ENCODE data around the gene FBN2.

The FBN2 gene

GRCh38 chr5:128441941-128442350 is 96.1 kb downstream of the FBN2 start:
- H3K4me3 ChIP-seq (IDR thresholded peaks at IDR 0.05; ENCODE audit: insufficient read depth, low read depth, low read length) = no peak overlapping the region
- no peaks in the 10 kb centered on the region for H3K79me2 ChIP-seq (ENCODE audit: insufficient read depth, low read depth)
- H3K36me3 ChIP-seq (ENCODE audit: insufficient read depth) = no peaks in the 10 kb centered on the region
- no peaks in the 10 kb centered on the region for H3K27me3 ChIP-seq (ENCODE audit: insufficient read depth, low read depth)
- H3K4me2 ChIP-seq = no peak overlapping the region
- no peak for TF ChIP-seq CTCF (conservative IDR thresholded peaks at IDR 0.05; ENCODE audit: low read depth, low read length)
- H4K20me1 ChIP-seq (ENCODE audit: insufficient read depth) = no peaks in the 10 kb centered on the region
- H2AFZ ChIP-seq (ENCODE audit: low read depth) = no peak overlapping the region
- no peaks in the 10 kb centered on the region for H3K4me1 ChIP-seq (ENCODE audit: low read depth, poor library complexity, severe bottlenecking)
- H3K27ac ChIP-seq = no peak overlapping the region
- H3K9ac ChIP-seq = no peak overlapping the region

GRCh38 chr5:128441165-128441564 is 96.9 kb downstream of the FBN2 start:
- H4K20me1 ChIP-seq (ENCODE audit: insufficient read depth) = no peaks in the 10 kb centered on the region
- H3K9ac ChIP-seq = no peak overlapping the region
- H3K27me3 ChIP-seq (ENCODE audit: insufficient read depth, low read depth) = no peaks in the 10 kb centered on the region
- no peaks in the 10 kb centered on the region for H3K79me2 ChIP-seq (ENCODE audit: insufficient read depth, low read depth)
- H2AFZ ChIP-seq (ENCODE audit: low read depth) = no peak overlapping the region
- H3K36me3 ChIP-seq (ENCODE audit: insufficient read depth) = no peaks in the 10 kb centered on the region
- no peaks in the 10 kb centered on the region for H3K4me1 ChIP-seq (ENCODE audit: low read depth, poor library complexity, severe bottlenecking)
- H3K4me3 ChIP-seq (IDR thresholded peaks at IDR 0.05; ENCODE audit: insufficient read depth, low read depth, low read length) = no peak overlapping the region
- no peak for TF ChIP-seq CTCF (conservative IDR thresholded peaks at IDR 0.05; ENCODE audit: low read depth, low read length)
- no peak overlapping the region for H3K27ac ChIP-seq
- H3K4me2 ChIP-seq = no peak overlapping the region

GRCh38 chr5:128436749-128437188 is 101.3 kb downstream of the FBN2 start:
- no peaks in the 10 kb centered on the region for H3K79me2 ChIP-seq (ENCODE audit: insufficient read depth, low read depth)
- no peak overlapping the region for H3K4me2 ChIP-seq
- H4K20me1 ChIP-seq (ENCODE audit: insufficient read depth) = no peaks in the 10 kb centered on the region
- H2AFZ ChIP-seq (ENCODE audit: low read depth) = no peak overlapping the region
- no peak for TF ChIP-seq CTCF (conservative IDR thresholded peaks at IDR 0.05; ENCODE audit: low read depth, low read length)
- H3K36me3 ChIP-seq (ENCODE audit: insufficient read depth) = no peaks in the 10 kb centered on the region
- no peaks in the 10 kb centered on the region for H3K27me3 ChIP-seq (ENCODE audit: insufficient read depth, low read depth)
- no peak overlapping the region for H3K9ac ChIP-seq
- no peak overlapping the region for H3K4me3 ChIP-seq (IDR thresholded peaks at IDR 0.05; ENCODE audit: insufficient read depth, low read depth, low read length)
- H3K4me1 ChIP-seq (ENCODE audit: low read depth, poor library complexity, severe bottlenecking) = no peaks in the 10 kb centered on the region
- no peak overlapping the region for H3K27ac ChIP-seq

GRCh38 chr5:128435861-128436260 is 102.2 kb downstream of the FBN2 start:
- Histone ChIP-seq H4K20me1 (ENCODE audit: insufficient read depth) (no peaks in the 10 kb centered on the region), H2AFZ (ENCODE audit: low read depth) (no peak overlapping the region), H3K27me3 (ENCODE audit: insufficient read depth, low read depth) (no peaks in the 10 kb centered on the region), H3K79me2 (ENCODE audit: insufficient read depth, low read depth) (no peaks in the 10 kb centered on the region), H3K4me3 (IDR thresholded peaks at IDR 0.05; ENCODE audit: insufficient read depth, low read depth, low read length) (no peak overlapping the region), H3K36me3 (ENCODE audit: insufficient read depth) (no peaks in the 10 kb centered on the region), H3K4me1 (ENCODE audit: low read depth, poor library complexity, severe bottlenecking) (no peaks in the 10 kb centered on the region), H3K4me2 (no peak overlapping the region), H3K27ac (no peak overlapping the region), H3K9ac (no peak overlapping the region)
- no peak for TF ChIP-seq CTCF (conservative IDR thresholded peaks at IDR 0.05; ENCODE audit: low read depth, low read length)
